A549 (cell line): ENCODE results near the gene MAD1L1. TPM values are rescaled to one million over a fixed set of nuclear protein-coding genes. Genes with fewer than 3 reads are reported as not detected.

Experiments
- ATAC-seq, 2 experiments: fragments of 200-7000 bp in 1 of 2; fragments of >200 bp in 1 of 2; cut with Nextera tagmentation in 1 of 2; cut with Tn5 transposase in 1 of 2; 3 replicates each; pipeline versions ENCODE4 v1.8.0 to v1.9.1; 2018 to 2020; ENCODE audit warnings: mild to moderate bottlenecking in 1 of 2, moderate library complexity in 1 of 2
- CTCF ChIA-PET: fragments of 300-600 bp; sonication (Branson Sonifier 250); formaldehyde crosslinking; extraction: SDS; loops from one replicate; lab custom pipeline; 2021; ENCODE audit warnings: antibody characterized with exemption, inconsistent platforms; lab: Yijun Ruan, JAX
- POLR2A ChIA-PET: fragments of 350-600 bp; formaldehyde crosslinking; extraction: SDS; loops from one replicate; lab custom pipeline; 2021; ENCODE audit warnings: antibody characterized with exemption, inconsistent platforms; lab: Yijun Ruan, JAX
- DNase-seq, 2 experiments: peaks; one replicate each; pipeline versions ENCODE4 v3.0.0 to v3.0.0-alpha.2; 2011 to 2016; ENCODE audit warnings: low read depth in 1 of 2, low spot score in 1 of 2
- FAIRE-seq: peaks from 2 replicates; lab custom pipeline; 2011; peaks lifted over from hg19 to GRCh38; lab: Jason Lieb, UNC
- H3K27ac ChIP-seq, 2 experiments: fragments of >200 bp; sonication (Bioruptor Twin); formaldehyde crosslinking; 3 replicates each; pipeline ENCODE4 v1.5.1; 2016 to 2017
- H3K4me1 ChIP-seq: fragments of >200 bp; sonication (Bioruptor Twin); formaldehyde crosslinking; 3 replicates; pipeline ENCODE4 v1.6.1; 2016
- H3K4me2 ChIP-seq: fragments of >200 bp; sonication (Bioruptor Twin); formaldehyde crosslinking; 3 replicates; pipeline ENCODE4 v1.6.1; 2016
- H3K4me3 ChIP-seq: fragments of >200 bp; sonication (Bioruptor Twin); formaldehyde crosslinking; 3 replicates; pipeline ENCODE4 v1.5.1; 2016
- H3K9me3 ChIP-seq: fragments of >200 bp; sonication (Bioruptor Twin); formaldehyde crosslinking; 3 replicates; pipeline ENCODE4 v1.6.1; 2016
- CBX2 ChIP-seq: fragments of 200-600 bp; sonication (generic); IDR thresholded peaks from 2 replicates; pipeline ENCODE4 v1.6.1; 2016; ENCODE audit warnings: low read depth, mild to moderate bottlenecking, borderline replicate concordance
- EHMT2 ChIP-seq: fragments of 200-600 bp; sonication (generic); IDR thresholded peaks from 2 replicates; pipeline ENCODE4 v1.6.1; 2016; ENCODE audit warnings: antibody characterized with exemption, low read depth, mild to moderate bottlenecking, moderate library complexity
- ESRRA ChIP-seq: fragments of 150-350 bp; IDR thresholded peaks from 2 replicates; pipeline ENCODE4 v1.6.1; 2014; ENCODE audit warnings: mild to moderate bottlenecking, low read length, borderline replicate concordance
- HOXB5 ChIP-seq: fragments of 250-450 bp; sonication (Bioruptor Pico); IDR thresholded peaks from 2 replicates; pipeline ENCODE4 v1.5.0; 2020; ENCODE audit warnings: mild to moderate bottlenecking, moderate library complexity
- NFE2L2 ChIP-seq: fragments of 150-350 bp; conservative IDR thresholded peaks from 2 replicates; pipeline ENCODE4 v1.6.1; 2014; ENCODE audit warnings: low read length
- NR3C1 ChIP-seq: fragments of >200 bp; sonication (Bioruptor Twin); formaldehyde crosslinking; IDR thresholded peaks from 3 replicates; pipeline ENCODE4 v1.6.1; 2017
- PHF8 ChIP-seq: fragments of 200-600 bp; sonication (generic); IDR thresholded peaks from 2 replicates; pipeline ENCODE4 v1.6.1; 2016; ENCODE audit warnings: low read depth, mild to moderate bottlenecking, antibody characterized with exemption, moderate library complexity, borderline replicate concordance
- POLR2AphosphoS2 ChIP-seq: conservative IDR thresholded peaks from 2 replicates; pipeline ENCODE4 v1.6.1; 2012; ENCODE audit warnings: low read length, improper control_type of control experiment, inconsistent platforms
- RAD21 ChIP-seq, 2 experiments: fragments of >200 bp in 1 of 2; sonication (Bioruptor Twin) in 1 of 2; formaldehyde crosslinking in 1 of 2; IDR thresholded peaks in 1 of 2; conservative IDR thresholded peaks in 1 of 2; 2 replicates in 1 of 2; 3 replicates in 1 of 2; pipeline ENCODE4 v1.6.1; 2012 to 2018; ENCODE audit warnings: inconsistent platforms in 1 of 2
- SREBF2 ChIP-seq: fragments of 450-650 bp; IDR thresholded peaks from 2 replicates; pipeline ENCODE4 v1.6.1; 2014; ENCODE audit warnings: mild to moderate bottlenecking, moderate library complexity
- ZNF302 ChIP-seq: fragments of 250-450 bp; sonication (Bioruptor Pico); IDR thresholded peaks from 2 replicates; pipeline ENCODE4 v1.9.0; 2021; ENCODE audit warnings: inconsistent platforms, mild to moderate bottlenecking, moderate library complexity
- WGBS: methylation state at CpG from one replicate; pipeline ENCODE4 v1.1.6; 2017; ENCODE audit errors: missing lambda C conversion rate; 5-methylcytosine and 5-hydroxymethylcytosine counted together
- polyA plus RNA-seq, 4 experiments: library from polyadenylated mRNA; depleted of rRNA in 3 of 4; stranded (reverse); fragments of >200 nt; fragmentation: RNase III in 1 of 4; extraction: RNeasy Plus Mini Kit Qiagen cat#74134 plus additional on column Dnase treatment in 1 of 4; gene quantifications; 2 replicates in 3 of 4; 3 replicates in 1 of 4; pipeline ENCODE4 v1.2.3, GENCODE V29; 2011 to 2017
- TF ChIP-seq, protein P1 (sequence below): fragments of >200 bp; sonication (Bioruptor Twin); formaldehyde crosslinking; IDR thresholded peaks from 3 replicates; pipeline ENCODE4 v1.6.1; 2016
- TF ChIP-seq, protein P2 (sequence below): fragments of 150-350 bp; IDR thresholded peaks from 2 replicates; pipeline ENCODE4 v1.6.1; 2014; ENCODE audit warnings: low read depth, mild to moderate bottlenecking, low read length
- TF ChIP-seq, protein P3 (sequence below): fragments of 250-450 bp; sonication (Bioruptor Pico); IDR thresholded peaks from 2 replicates; pipeline ENCODE4 v1.5.0; 2020; ENCODE audit warnings: low read depth, mild to moderate bottlenecking, moderate library complexity
- TF ChIP-seq, protein P4 (sequence below): fragments of 250-450 bp; sonication (Bioruptor Pico); IDR thresholded peaks from 2 replicates; pipeline ENCODE4 v1.5.0; 2021; ENCODE audit warnings: mild to moderate bottlenecking, moderate library complexity, borderline replicate concordance
- TF ChIP-seq, protein P5 (sequence below): fragments of >200 bp; sonication (Bioruptor Twin); formaldehyde crosslinking; IDR thresholded peaks from 2 replicates; pipeline ENCODE4 v1.6.1; 2016
- TF ChIP-seq, protein P6 (sequence below): fragments of 200-600 bp; sonication (generic); IDR thresholded peaks from 2 replicates; pipeline ENCODE4 v1.6.1; 2016; ENCODE audit warnings: antibody characterized with exemption, mild to moderate bottlenecking, moderate library complexity
- TF ChIP-seq, protein P7 (sequence below): IDR thresholded peaks from 2 replicates; pipeline ENCODE4 v1.6.1; 2012

MAD1L1 gene
- polyA plus RNA-seq, 2 of the 4 experiments (the other 2 are of a cell fraction): 13.6 to 16.6 TPM

DNA sequence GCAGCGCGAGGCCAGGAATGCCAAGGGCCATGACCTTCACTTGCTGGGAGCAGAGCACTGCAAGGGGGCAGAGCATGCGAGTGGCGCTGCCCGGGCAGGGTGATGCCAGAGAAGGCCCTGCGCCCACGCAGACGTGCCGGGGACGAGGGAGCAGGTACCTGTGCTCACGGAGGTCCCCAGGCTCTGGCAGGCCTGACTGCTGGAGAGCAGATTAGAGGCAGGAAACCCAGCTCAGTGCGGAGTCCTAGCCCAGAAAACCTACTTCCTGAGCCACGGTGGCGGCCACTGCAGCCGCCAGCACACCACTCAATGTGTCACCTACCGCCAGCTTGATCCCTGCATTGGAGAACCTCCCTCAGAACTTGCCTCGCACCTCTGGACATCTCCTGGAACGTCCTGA is 148.4 kb downstream of the MAD1L1 start:
- no peak for DNase-seq
- no peak overlapping the region for H3K27ac ChIP-seq
- no peak for FAIRE-seq
- TF ChIP-seq ESRRA: no peak
- TF ChIP-seq, all 56 proteins: peak for 0
- H3K4me1 ChIP-seq: no peaks in the 10 kb centered on the region
- ATAC-seq: no peak
- no peak overlapping the region for H3K4me3 ChIP-seq
- ChIA-PET CTCF (interaction anchor here (0.7 kb wide), 1 partner anchor 1722 kb away, joined by 3 read pairs; no protein-coding TSS in a partner anchor), POLR2A (no interaction called here)
- WGBS: 94% methylated on average over 18 of the region's 18 CpGs
- no peak overlapping the region for H3K4me2 ChIP-seq
- no peaks in the 10 kb centered on the region for H3K9me3 ChIP-seq

DNA sequence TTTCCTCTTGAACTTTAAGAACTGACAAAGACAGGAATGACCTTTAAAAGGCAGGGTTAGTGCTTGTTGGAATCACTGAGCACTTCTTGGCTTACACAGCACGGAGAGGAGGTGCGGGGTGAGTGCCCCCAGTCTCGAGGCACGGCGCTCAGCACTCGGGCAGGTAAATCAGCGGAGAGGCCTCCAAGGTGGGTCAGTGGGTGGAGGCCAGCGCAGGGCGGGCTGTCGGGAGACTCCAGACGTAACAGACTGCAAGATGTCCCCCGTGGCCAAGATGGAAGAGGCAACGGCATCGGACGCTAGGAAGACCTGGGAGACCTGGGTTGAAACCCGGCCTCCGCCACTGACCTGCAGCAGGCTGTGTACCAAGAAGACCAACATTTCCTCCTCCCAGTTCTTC is 149.4 kb downstream of the MAD1L1 start:
- H3K4me2 ChIP-seq: no peak overlapping the region
- ATAC-seq (no peak), FAIRE-seq (no peak), DNase-seq (no peak)
- no peaks in the 10 kb centered on the region for H3K4me1 ChIP-seq
- no peaks in the 10 kb centered on the region for H3K9me3 ChIP-seq
- ChIA-PET CTCF (interaction anchor here (1.5 kb wide), 1 partner anchor 126 kb away, joined by 4 read pairs; no protein-coding TSS in a partner anchor), POLR2A (no interaction called here)
- H3K4me3 ChIP-seq: no peak overlapping the region
- no peak overlapping the region for H3K27ac ChIP-seq
- 94% methylated on average over 17 of the region's 17 CpGs for WGBS
- TF ChIP-seq, protein P1, sequence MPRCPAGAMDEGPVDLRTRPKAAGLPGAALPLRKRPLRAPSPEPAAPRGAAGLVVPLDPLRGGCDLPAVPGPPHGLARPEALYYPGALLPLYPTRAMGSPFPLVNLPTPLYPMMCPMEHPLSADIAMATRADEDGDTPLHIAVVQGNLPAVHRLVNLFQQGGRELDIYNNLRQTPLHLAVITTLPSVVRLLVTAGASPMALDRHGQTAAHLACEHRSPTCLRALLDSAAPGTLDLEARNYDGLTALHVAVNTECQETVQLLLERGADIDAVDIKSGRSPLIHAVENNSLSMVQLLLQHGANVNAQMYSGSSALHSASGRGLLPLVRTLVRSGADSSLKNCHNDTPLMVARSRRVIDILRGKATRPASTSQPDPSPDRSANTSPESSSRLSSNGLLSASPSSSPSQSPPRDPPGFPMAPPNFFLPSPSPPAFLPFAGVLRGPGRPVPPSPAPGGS: no peak
- TF ChIP-seq PHF8: no peak
- TF ChIP-seq HOXB5 (CRISPR knock-in tag): no peak
- TF ChIP-seq, protein P2, sequence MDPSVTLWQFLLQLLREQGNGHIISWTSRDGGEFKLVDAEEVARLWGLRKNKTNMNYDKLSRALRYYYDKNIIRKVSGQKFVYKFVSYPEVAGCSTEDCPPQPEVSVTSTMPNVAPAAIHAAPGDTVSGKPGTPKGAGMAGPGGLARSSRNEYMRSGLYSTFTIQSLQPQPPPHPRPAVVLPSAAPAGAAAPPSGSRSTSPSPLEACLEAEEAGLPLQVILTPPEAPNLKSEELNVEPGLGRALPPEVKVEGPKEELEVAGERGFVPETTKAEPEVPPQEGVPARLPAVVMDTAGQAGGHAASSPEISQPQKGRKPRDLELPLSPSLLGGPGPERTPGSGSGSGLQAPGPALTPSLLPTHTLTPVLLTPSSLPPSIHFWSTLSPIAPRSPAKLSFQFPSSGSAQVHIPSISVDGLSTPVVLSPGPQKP: no peak
- TF ChIP-seq, protein P3, sequence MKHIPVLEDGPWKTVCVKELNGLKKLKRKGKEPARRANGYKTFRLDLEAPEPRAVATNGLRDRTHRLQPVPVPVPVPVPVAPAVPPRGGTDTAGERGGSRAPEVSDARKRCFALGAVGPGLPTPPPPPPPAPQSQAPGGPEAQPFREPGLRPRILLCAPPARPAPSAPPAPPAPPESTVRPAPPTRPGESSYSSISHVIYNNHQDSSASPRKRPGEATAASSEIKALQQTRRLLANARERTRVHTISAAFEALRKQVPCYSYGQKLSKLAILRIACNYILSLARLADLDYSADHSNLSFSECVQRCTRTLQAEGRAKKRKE (CRISPR knock-in tag): no peak
- TF ChIP-seq NFE2L2: no peak
- no peak for TF ChIP-seq NR3C1
- TF ChIP-seq, protein P4, sequence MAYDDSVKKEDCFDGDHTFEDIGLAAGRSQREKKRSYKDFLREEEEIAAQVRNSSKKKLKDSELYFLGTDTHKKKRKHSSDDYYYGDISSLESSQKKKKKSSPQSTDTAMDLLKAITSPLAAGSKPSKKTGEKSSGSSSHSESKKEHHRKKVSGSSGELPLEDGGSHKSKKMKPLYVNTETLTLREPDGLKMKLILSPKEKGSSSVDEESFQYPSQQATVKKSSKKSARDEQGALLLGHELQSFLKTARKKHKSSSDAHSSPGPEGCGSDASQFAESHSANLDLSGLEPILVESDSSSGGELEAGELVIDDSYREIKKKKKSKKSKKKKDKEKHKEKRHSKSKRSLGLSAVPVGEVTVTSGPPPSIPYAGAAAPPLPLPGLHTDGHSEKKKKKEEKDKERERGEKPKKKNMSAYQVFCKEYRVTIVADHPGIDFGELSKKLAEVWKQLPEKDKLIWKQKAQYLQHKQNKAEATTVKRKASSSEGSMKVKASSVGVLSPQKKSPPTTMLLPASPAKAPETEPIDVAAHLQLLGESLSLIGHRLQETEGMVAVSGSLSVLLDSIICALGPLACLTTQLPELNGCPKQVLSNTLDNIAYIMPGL (CRISPR knock-in tag): no peak
- no peak for TF ChIP-seq RAD21 (conservative IDR thresholded peaks at IDR 0.05 in 1 of 2, IDR thresholded peaks at IDR 0.05 in 1 of 2)
- no peak for TF ChIP-seq POLR2AphosphoS2
- no peak for TF ChIP-seq CBX2
- no peak for TF ChIP-seq SREBF2
- TF ChIP-seq ZNF302 (CRISPR knock-in tag): no peak
- TF ChIP-seq, protein P5, sequence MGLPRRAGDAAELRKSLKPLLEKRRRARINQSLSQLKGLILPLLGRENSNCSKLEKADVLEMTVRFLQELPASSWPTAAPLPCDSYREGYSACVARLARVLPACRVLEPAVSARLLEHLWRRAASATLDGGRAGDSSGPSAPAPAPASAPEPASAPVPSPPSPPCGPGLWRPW: no peak
- TF ChIP-seq, protein P6, sequence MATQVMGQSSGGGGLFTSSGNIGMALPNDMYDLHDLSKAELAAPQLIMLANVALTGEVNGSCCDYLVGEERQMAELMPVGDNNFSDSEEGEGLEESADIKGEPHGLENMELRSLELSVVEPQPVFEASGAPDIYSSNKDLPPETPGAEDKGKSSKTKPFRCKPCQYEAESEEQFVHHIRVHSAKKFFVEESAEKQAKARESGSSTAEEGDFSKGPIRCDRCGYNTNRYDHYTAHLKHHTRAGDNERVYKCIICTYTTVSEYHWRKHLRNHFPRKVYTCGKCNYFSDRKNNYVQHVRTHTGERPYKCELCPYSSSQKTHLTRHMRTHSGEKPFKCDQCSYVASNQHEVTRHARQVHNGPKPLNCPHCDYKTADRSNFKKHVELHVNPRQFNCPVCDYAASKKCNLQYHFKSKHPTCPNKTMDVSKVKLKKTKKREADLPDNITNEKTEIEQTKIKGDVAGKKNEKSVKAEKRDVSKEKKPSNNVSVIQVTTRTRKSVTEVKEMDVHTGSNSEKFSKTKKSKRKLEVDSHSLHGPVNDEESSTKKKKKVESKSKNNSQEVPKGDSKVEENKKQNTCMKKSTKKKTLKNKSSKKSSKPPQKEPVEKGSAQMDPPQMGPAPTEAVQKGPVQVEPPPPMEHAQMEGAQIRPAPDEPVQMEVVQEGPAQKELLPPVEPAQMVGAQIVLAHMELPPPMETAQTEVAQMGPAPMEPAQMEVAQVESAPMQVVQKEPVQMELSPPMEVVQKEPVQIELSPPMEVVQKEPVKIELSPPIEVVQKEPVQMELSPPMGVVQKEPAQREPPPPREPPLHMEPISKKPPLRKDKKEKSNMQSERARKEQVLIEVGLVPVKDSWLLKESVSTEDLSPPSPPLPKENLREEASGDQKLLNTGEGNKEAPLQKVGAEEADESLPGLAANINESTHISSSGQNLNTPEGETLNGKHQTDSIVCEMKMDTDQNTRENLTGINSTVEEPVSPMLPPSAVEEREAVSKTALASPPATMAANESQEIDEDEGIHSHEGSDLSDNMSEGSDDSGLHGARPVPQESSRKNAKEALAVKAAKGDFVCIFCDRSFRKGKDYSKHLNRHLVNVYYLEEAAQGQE: no peak
- no peak for TF ChIP-seq EHMT2
- TF ChIP-seq ESRRA: no peak
- TF ChIP-seq, protein P7, sequence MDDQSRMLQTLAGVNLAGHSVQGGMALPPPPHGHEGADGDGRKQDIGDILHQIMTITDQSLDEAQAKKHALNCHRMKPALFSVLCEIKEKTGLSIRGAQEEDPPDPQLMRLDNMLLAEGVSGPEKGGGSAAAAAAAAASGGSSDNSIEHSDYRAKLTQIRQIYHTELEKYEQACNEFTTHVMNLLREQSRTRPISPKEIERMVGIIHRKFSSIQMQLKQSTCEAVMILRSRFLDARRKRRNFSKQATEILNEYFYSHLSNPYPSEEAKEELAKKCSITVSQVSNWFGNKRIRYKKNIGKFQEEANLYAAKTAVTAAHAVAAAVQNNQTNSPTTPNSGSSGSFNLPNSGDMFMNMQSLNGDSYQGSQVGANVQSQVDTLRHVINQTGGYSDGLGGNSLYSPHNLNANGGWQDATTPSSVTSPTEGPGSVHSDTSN: no peak
